GM12878 (cell line): ENCODE measurements around the gene CD38. TPM values are rescaled to one million over a fixed set of nuclear protein-coding genes. Genes with fewer than 3 reads are reported as not detected.

Source experiments
- ATAC-seq: fragments of 200-7000 bp; cut with Tn5 transposase; 3 replicates; pipeline ENCODE4 v1.9.1; 2020; ENCODE audit warnings: mild to moderate bottlenecking, moderate library complexity
- BruUV-seq: library from RNA; stranded (reverse); fragments of 400-500 nt; replicated peaks from 2 replicates; lab custom pipeline; 2021; lab: Mats Ljungman, UMichigan
- CTCF ChIA-PET: fragments of 300-600 bp; sonication (Branson Sonifier 250); formaldehyde crosslinking; extraction: SDS; loops from one replicate; lab custom pipeline; 2021; ENCODE audit warnings: inconsistent platforms; lab: Yijun Ruan, JAX
- POLR2A ChIA-PET: fragments of 350-600 bp; formaldehyde crosslinking; extraction: SDS; loops from one replicate; lab custom pipeline; 2021; ENCODE audit warnings: inconsistent platforms; lab: Charles Lee
- RAD21 ChIA-PET: fragments of 300-600 bp; sonication (Branson Sonifier 250); formaldehyde crosslinking; loops from one replicate; lab custom pipeline; 2023; ENCODE audit warnings: antibody characterized with exemption; ENCODE audit not compliant: unreplicated experiment; lab: Charles Lee
- SMC1A ChIA-PET: fragments of 300-600 bp; sonication (Branson Sonifier 250); formaldehyde crosslinking; loops from one replicate; lab custom pipeline; 2023; ENCODE audit not compliant: unreplicated experiment, uncharacterized antibody; lab: Charles Lee
- DNase-seq: peaks from one replicate; pipeline ENCODE4 v3.0.0-alpha.2; 2011; ENCODE audit warnings: low read depth, low spot score
- FAIRE-seq: peaks from 3 replicates; lab custom pipeline; 2011; peaks lifted over from hg19 to GRCh38; lab: Jason Lieb, UNC
- H2AFZ ChIP-seq: 2 replicates; pipeline ENCODE4 v1.6.0; 2011; ENCODE audit warnings: low read depth, low read length, control low read depth; ENCODE audit not compliant: control insufficient read depth
- H3K27ac ChIP-seq: 2 replicates; pipeline ENCODE4 v1.5.1; 2011; ENCODE audit warnings: control low read depth; ENCODE audit not compliant: control insufficient read depth, insufficient read depth
- H3K27me3 ChIP-seq, 2 experiments: replicated peaks in 1 of 2; 2 replicates each; pipeline versions ENCODE4 v1.6.0 to v1.6.1; 2011; ENCODE audit warnings: low read length in 1 of 2; ENCODE audit not compliant: control insufficient read depth in 2 of 2, insufficient read depth in 2 of 2
- H3K36me3 ChIP-seq, 2 experiments: 2 replicates each; pipeline ENCODE4 v1.5.1; 2011; ENCODE audit warnings: low read length in 1 of 2; ENCODE audit not compliant: control insufficient read depth in 2 of 2, insufficient read depth in 2 of 2
- H3K4me1 ChIP-seq: 2 replicates; pipeline ENCODE4 v1.6.1; 2011; ENCODE audit warnings: mild to moderate bottlenecking, low read length, moderate library complexity, mixed read lengths; ENCODE audit not compliant: control insufficient read depth, insufficient read depth
- H3K4me2 ChIP-seq: 2 replicates; pipeline ENCODE4 v1.6.0; 2011; ENCODE audit warnings: control low read depth; ENCODE audit not compliant: control insufficient read depth, insufficient read depth
- H3K4me3 ChIP-seq: fragments of 200-600 bp; sonication (generic); 2 replicates; pipeline ENCODE4 v1.5.1; 2016
- H3K79me2 ChIP-seq: 2 replicates; pipeline ENCODE4 v1.6.0; 2011; ENCODE audit warnings: low read length; ENCODE audit not compliant: control insufficient read depth, insufficient read depth
- H3K9ac ChIP-seq: 2 replicates; pipeline ENCODE4 v1.8.0; 2011; ENCODE audit warnings: low read length, control low read depth, mixed read lengths; ENCODE audit not compliant: control insufficient read depth, insufficient read depth
- H3K9me3 ChIP-seq: replicated peaks from 3 replicates; pipeline ENCODE4 v1.5.1; 2011; ENCODE audit warnings: mild to moderate bottlenecking, low read length; ENCODE audit not compliant: control insufficient read depth, insufficient read depth
- H4K20me1 ChIP-seq: 2 replicates; pipeline ENCODE4 v1.6.0; 2011; ENCODE audit not compliant: control insufficient read depth, insufficient read depth
- BRCA1 ChIP-seq: IDR thresholded peaks from 2 replicates; pipeline ENCODE4 v1.6.1; 2011; ENCODE audit warnings: low read depth, low read length, improper control_type of control experiment
- CEBPB ChIP-seq, 2 experiments: fragments of 150-350 bp in 1 of 2; IDR thresholded peaks; 2 replicates each; pipeline ENCODE4 v1.6.1; 2012 to 2014; ENCODE audit warnings: low read depth in 2 of 2, low read length in 2 of 2, borderline replicate concordance in 1 of 2, inconsistent platforms in 1 of 2
- CUX1 ChIP-seq: IDR thresholded peaks from 2 replicates; pipeline ENCODE4 v1.6.1; 2012; ENCODE audit warnings: improper control_type of control experiment, low read depth, low read length; ENCODE audit not compliant: insufficient replicate concordance
- E2F4 ChIP-seq: IDR thresholded peaks from 2 replicates; pipeline ENCODE4 v1.6.1; 2012; ENCODE audit warnings: low read depth, low read length, improper control_type of control experiment
- EED ChIP-seq: sonication (generic); IDR thresholded peaks from 2 replicates; pipeline ENCODE4 v1.6.1; 2016; ENCODE audit warnings: antibody characterized with exemption, low read depth
- MLLT1 ChIP-seq: fragments of 450-650 bp; IDR thresholded peaks from 2 replicates; pipeline ENCODE4 v1.6.1; 2016; ENCODE audit warnings: mild to moderate bottlenecking
- PRDM15 ChIP-seq: fragments of 450-650 bp; formaldehyde crosslinking; IDR thresholded peaks from 2 replicates; pipeline ENCODE4 v1.4.0; 2020; ENCODE audit warnings: mild to moderate bottlenecking, moderate library complexity
- RELA ChIP-seq: fragments of 450-650 bp; IDR thresholded peaks from 2 replicates; pipeline ENCODE4 v1.8.0; 2014; ENCODE audit warnings: borderline replicate concordance; ENCODE audit not compliant: partially characterized antibody
- USF2 ChIP-seq: IDR thresholded peaks from 2 replicates; pipeline ENCODE4 v1.6.1; 2011; ENCODE audit warnings: low read depth, low read length, improper control_type of control experiment, borderline replicate concordance
- WGBS: methylation state at CpG from one replicate; pipeline ENCODE4 v1.1.6; 2016; ENCODE audit warnings: low lambda C conversion rate; ENCODE audit not compliant: insufficient replicate concordance, insufficient coverage; ENCODE audit errors: missing lambda C conversion rate; 5-methylcytosine and 5-hydroxymethylcytosine counted together
- in situ Hi-C: fragments of 300-500 bp; cut with MboI; formaldehyde crosslinking; loops from 9 replicates; pipeline ENCODE4 v1.14.3; 2018; ENCODE audit warnings: mixed read lengths
- intact Hi-C: fragments of 100-400 bp; cut with micrococcal nuclease; formaldehyde crosslinking; loops from one replicate; pipeline ENCODE4 v1.14.2; 2022; ENCODE audit not compliant: unreplicated experiment
- polyA plus RNA-seq, 11 experiments: library from polyadenylated mRNA; depleted of rRNA in 4 of 11; unstranded in 6 of 11; stranded (reverse) in 5 of 11; fragments of >200 nt; fragmentation: Nextera tagmentation in 4 of 11; fragmentation: Illumina TruSeq in 1 of 11; extraction: Ambion mirVana in 4 of 11; extraction: Trizol in 1 of 11; gene quantifications; 1 replicate in 1 of 11; 2 replicates in 10 of 11; pipeline versions ENCODE4 v1.2.1 to v1.2.3, GENCODE V29; 2011 to 2016; ENCODE audit warnings: inconsistent platforms in 2 of 11, missing spikeins in 2 of 11, low read depth in 1 of 11
- total RNA-seq, 4 experiments: library from RNA; depleted of rRNA in 3 of 4; stranded (reverse); fragments of >200 nt in 3 of 4; fragmentation: Illumina TruSeq in 1 of 4; extraction: Trizol in 1 of 4; gene quantifications; 2 replicates each; pipeline versions ENCODE4 v1.2.1 to v1.2.3, GENCODE V29; 2013 to 2021

Gene CD38
- total and polyA plus RNA-seq, 10 of the 15 experiments (the other 5 are each of a cell fraction or from before 2014, with no cell fraction given), result 3.5 to 39.8 (median 12.7) TPM

- no peak overlapping the region for H2AFZ ChIP-seq
- BruUV-seq, result no TSS peak
- CTCF ChIA-PET, result interaction anchor here (0.8 to 4.1 kb wide), 6 partner anchors 7 to 159 kb away, joined by 3 to 27 read pairs (median 14); no protein-coding TSS in a partner anchor
- TF ChIP-seq MLLT1 (no peak), E2F4 (no peak), USF2 (no peak), PRDM15 (no peak), CEBPB (IDR thresholded peaks at IDR 0.05; ENCODE audit: borderline replicate concordance in 1 of 2, low read depth in 2 of 2, low read length in 2 of 2) (no peak), EED (no peak), BRCA1 (no peak), RELA (no peak), CUX1 (no peak)
These were observed 110.4 kb downstream of the CD38 start for GRCh38 chr4:15888515-15888914.

More at GRCh38 chr4:15888515-15888914, 110.4 kb downstream of the CD38 start:
- FAIRE-seq (no peak), DNase-seq (no peak), ATAC-seq (no peak)
- Histone ChIP-seq H3K4me3 (no peak overlapping the region), H3K4me1 (peaks cover 13% of the 10 kb centered on the region; the same call in 1 of the 2 replicates), H3K36me3 (no peaks in the 10 kb centered on the region), H3K9ac (no peak overlapping the region), H3K79me2 (no peaks in the 10 kb centered on the region), H3K9me3 (peaks cover 2% of the 10 kb centered on the region; the same call in 1 of the 3 replicates), H3K27ac (no peak overlapping the region), H4K20me1 (no peaks in the 10 kb centered on the region), H3K4me2 (no peak overlapping the region), H3K27me3 (no peaks in the 10 kb centered on the region)
- intact Hi-C loops, result no loop called here
- ChIA-PET POLR2A (no interaction called here), RAD21 (interaction anchor here (0.6 to 2.9 kb wide), 3 partner anchors 25 to 68 kb away, joined by 3 to 13 read pairs (median 3); no protein-coding TSS in a partner anchor), SMC1A (interaction anchor here (0.7 to 2.0 kb wide), 4 partner anchors 9 to 413 kb away, joined by 3 to 5 read pairs (median 4); no protein-coding TSS in a partner anchor)
- WGBS, result 71% methylated on average over 9 of the region's 9 CpGs
- in situ Hi-C loops, result loop anchor here (5.0 to 10.0 kb wide), 2 partner anchors 66 to 114 kb away; no protein-coding TSS in a partner anchor
